Tibial artery (tissue), 4 donors: ENCODE data around the gene SLC15A1.

Experiments used
- DNase-seq, 2 donors: peaks; one replicate each; pipeline ENCODE4 v3.0.0-alpha.2; 2019
- H3K27ac ChIP-seq, 2 donors: fragments of 200-600 bp; sonication (generic) in 1 of 2; 1 replicate in 1 of 2; 2 replicates in 1 of 2; pipeline ENCODE4 v1.5.1; 2018 to 2019; ENCODE audit warnings: mild to moderate bottlenecking in 1 of 2
- H3K27me3 ChIP-seq, 2 donors: fragments of 200-600 bp; sonication (generic) in 1 of 2; one replicate each; pipeline versions ENCODE4 v1.5.1 to v1.6.0; 2016 to 2019
- H3K36me3 ChIP-seq, 3 donors: fragments of 200-600 bp; sonication (generic) in 2 of 3; one replicate each; pipeline ENCODE4 v1.5.1; 2016 to 2019; ENCODE audit warnings: mild to moderate bottlenecking in 2 of 3
- H3K4me1 ChIP-seq, 4 donors: fragments of 200-600 bp; sonication (generic) in 2 of 4; 1 replicate in 3 of 4; 2 replicates in 1 of 4; pipeline ENCODE4 v1.5.1; 2016 to 2019
- H3K4me3 ChIP-seq, 2 donors: fragments of 200-600 bp; sonication (generic) in 1 of 2; 1 replicate in 1 of 2; 2 replicates in 1 of 2; pipeline ENCODE4 v1.5.1; 2018 to 2019; ENCODE audit warnings: mild to moderate bottlenecking in 2 of 2
- H3K9me3 ChIP-seq, 3 donors: fragments of 200-600 bp; sonication (generic) in 1 of 3; one replicate each; pipeline ENCODE4 v1.5.1; 2016 to 2019
- CTCF ChIP-seq, 2 experiments: fragments of 200-600 bp in 1 of 2; fragments of 450-650 bp in 1 of 2; IDR thresholded peaks; one replicate each; pipeline ENCODE4 v1.5.1; 2017 to 2019; ENCODE audit warnings: antibody characterized with exemption in 2 of 2, mild to moderate bottlenecking in 1 of 2, moderate library complexity in 1 of 2
- intact Hi-C: fragments of 100-400 bp; cut with DNase I; formaldehyde crosslinking; loops from one replicate; pipeline ENCODE4 v1.15.0; 2023; ENCODE audit warnings: low total_unique reads

Gene SLC15A1

GRCh38 chr13:98749501-98749900, 3.0 kb downstream of the SLC15A1 start:
- Histone ChIP-seq H3K27ac (no peak overlapping the region), H3K4me3 (no peak overlapping the region), H3K4me1 (peaks cover 0 to 15% (median 13%) of the 10 kb centered on the region in 4 donors), H3K36me3 (no peaks in the 10 kb centered on the region), H3K27me3 (peaks cover 0 to 43% of the 10 kb centered on the region in 2 donors), H3K9me3 (peaks cover 0 to 10% (median 0%) of the 10 kb centered on the region in 3 donors)
- intact Hi-C loops = no loop called here
- TF ChIP-seq CTCF (IDR thresholded peaks at IDR 0.05) = no peak
- DNase-seq = no peak

- Histone ChIP-seq H3K9me3 (no peaks in the 10 kb centered on the region), H3K36me3 (no peaks in the 10 kb centered on the region), H3K4me1 (peaks cover 0 to 6% (median 5%) of the 10 kb centered on the region in 4 donors), H3K27ac (no peak overlapping the region), H3K27me3 (peaks cover 0 to 21% of the 10 kb centered on the region in 2 donors), H3K4me3 (no peak overlapping the region)
- intact Hi-C loops = no loop called here
- no peak for TF ChIP-seq CTCF (IDR thresholded peaks at IDR 0.05)
- DNase-seq = no peak
These were observed 5.5 kb downstream of the SLC15A1 start for GRCh38 chr13:98746968-98747367.

GRCh38 chr13:98743377-98743776, 9.1 kb downstream of the SLC15A1 start:
- Histone ChIP-seq H3K27ac (no peak overlapping the region), H3K27me3 (no peaks in the 10 kb centered on the region), H3K4me3 (no peak overlapping the region), H3K4me1 (no peaks in the 10 kb centered on the region), H3K9me3 (peaks cover 0 to 5% (median 0%) of the 10 kb centered on the region in 3 donors), H3K36me3 (no peaks in the 10 kb centered on the region)
- intact Hi-C loops = no loop called here
- DNase-seq = no peak
- TF ChIP-seq CTCF (IDR thresholded peaks at IDR 0.05) = no peak

- no peak for DNase-seq
- H3K4me1 ChIP-seq = no peaks in the 10 kb centered on the region
- TF ChIP-seq CTCF (IDR thresholded peaks at IDR 0.05) = no peak
- H3K4me3 ChIP-seq = no peak overlapping the region
- no peaks in the 10 kb centered on the region for H3K36me3 ChIP-seq
- H3K9me3 ChIP-seq = peaks cover 0 to 9% (median 3%) of the 10 kb centered on the region in 3 donors
- intact Hi-C loops = no loop called here
- H3K27me3 ChIP-seq = no peaks in the 10 kb centered on the region
- no peak overlapping the region for H3K27ac ChIP-seq
These were observed 9.5 kb downstream of the SLC15A1 start for GRCh38 chr13:98742961-98743360.

- intact Hi-C loops = no loop called here
- no peak for DNase-seq
- Histone ChIP-seq H3K36me3 (no peaks in the 10 kb centered on the region), H3K4me1 (no peaks in the 10 kb centered on the region), H3K4me3 (no peak overlapping the region), H3K27ac (no peak overlapping the region), H3K9me3 (peaks cover 0 to 10% (median 6%) of the 10 kb centered on the region in 3 donors), H3K27me3 (no peaks in the 10 kb centered on the region)
- no peak for TF ChIP-seq CTCF (IDR thresholded peaks at IDR 0.05)
These were observed 10.6 kb downstream of the SLC15A1 start for GRCh38 chr13:98741741-98742435.
